ENCODE measurements around the gene ABLIM2. TPM values are rescaled to one million over a fixed set of nuclear protein-coding genes. Genes with fewer than 3 reads are reported as not detected.

Gene ABLIM2
- total RNA-seq, 5 donors from 2014 or later (not counting 1 experiment from before 2014, with no cell fraction given), result 2.6 to 7.0 (median 5.5) TPM

GRCh38 chr4:8070736-8071718 lies 87.6 kb downstream of the ABLIM2 start:
- Mint-ChIP-seq H3K4me1 (no peaks in the 10 kb centered on the region), H3K27ac (no peak overlapping the region), H3K9me3 (no peaks in the 10 kb centered on the region), H3K27me3 (peaks cover 4 to 8% of the 10 kb centered on the region in 2 donors), H3K4me3 (no peak overlapping the region), H3K36me3 (peaks cover 4% of the 10 kb centered on the region)
- H3K27me3 ChIP-seq (replicated peaks in 1 of 2; ENCODE audit: control insufficient read depth in 2 of 2, extremely low read depth in 1 of 2, insufficient read depth in 2 of 2, low read length in 1 of 2), result peaks cover 0 to 29% of the 10 kb centered on the region in 2 experiments
- no peaks in the 10 kb centered on the region for H3K4me1 ChIP-seq (ENCODE audit: control insufficient read depth in 1 of 2, extremely low read depth in 1 of 2, insufficient read depth in 2 of 2, low read length in 2 of 2)
- ChIA-PET CTCF (no interaction called here), POLR2A (no interaction called here)
- H3K27ac ChIP-seq (ENCODE audit: low read length), result no peak overlapping the region
- H3K4me3 ChIP-seq (ENCODE audit: control insufficient read depth in 1 of 2, extremely low read depth in 1 of 2, low read length in 1 of 2), result no peak overlapping the region
- no peaks in the 10 kb centered on the region for H3K36me3 ChIP-seq (ENCODE audit: control insufficient read depth in 2 of 2, extremely low read depth in 1 of 2, insufficient read depth in 1 of 2, low read length in 1 of 2)
- H3K9me3 ChIP-seq, result no peaks in the 10 kb centered on the region
- ATAC-seq (replicated peaks in 1 of 4), result no peak
- 75% methylated on average over 15 of the region's 30 CpGs for WGBS (ENCODE audit: insufficient coverage)
- no peak for DNase-seq

- Histone ChIP-seq H3K4me1 (ENCODE audit: control insufficient read depth in 1 of 2, extremely low read depth in 1 of 2, insufficient read depth in 2 of 2, low read length in 2 of 2) (no peaks in the 10 kb centered on the region), H3K27me3 (replicated peaks in 1 of 2; ENCODE audit: control insufficient read depth in 2 of 2, extremely low read depth in 1 of 2, insufficient read depth in 2 of 2, low read length in 1 of 2) (peaks cover 0 to 29% of the 10 kb centered on the region in 2 experiments), H3K36me3 (ENCODE audit: control insufficient read depth in 2 of 2, extremely low read depth in 1 of 2, insufficient read depth in 1 of 2, low read length in 1 of 2) (no peaks in the 10 kb centered on the region), H3K4me3 (ENCODE audit: control insufficient read depth in 1 of 2, extremely low read depth in 1 of 2, low read length in 1 of 2) (no peak overlapping the region), H3K27ac (ENCODE audit: low read length) (no peak overlapping the region), H3K9me3 (no peaks in the 10 kb centered on the region)
- DNase-seq (no peak), ATAC-seq (replicated peaks in 1 of 4) (no peak)
- ChIA-PET CTCF (no interaction called here), POLR2A (no interaction called here)
- no peaks in the 10 kb centered on the region for H3K4me1 Mint-ChIP-seq
- WGBS (ENCODE audit: insufficient coverage), result 83% methylated on average over 23 of the region's 27 CpGs
- H3K27me3 Mint-ChIP-seq, result peaks cover 4 to 8% of the 10 kb centered on the region in 2 donors
- no peak overlapping the region for H3K4me3 Mint-ChIP-seq
- peaks cover 9 to 11% (median 10%) of the 10 kb centered on the region in 3 donors for H3K9me3 Mint-ChIP-seq
- no peak overlapping the region for H3K27ac Mint-ChIP-seq
- peaks cover 11% of the 10 kb centered on the region for H3K36me3 Mint-ChIP-seq
These were observed 89.4 kb downstream of the ABLIM2 start for GRCh38 chr4:8069102-8069752.

- H3K27ac ChIP-seq (ENCODE audit: low read length), result no peak overlapping the region
- Mint-ChIP-seq H3K27ac (no peak overlapping the region), H3K9me3 (peaks cover 9 to 21% (median 19%) of the 10 kb centered on the region in 3 donors), H3K27me3 (peaks cover 4 to 8% of the 10 kb centered on the region in 2 donors), H3K4me1 (no peaks in the 10 kb centered on the region), H3K36me3 (peaks cover 20% of the 10 kb centered on the region), H3K4me3 (no peak overlapping the region)
- no peak for ATAC-seq (replicated peaks in 1 of 4)
- H3K27me3 ChIP-seq (replicated peaks in 1 of 2; ENCODE audit: control insufficient read depth in 2 of 2, extremely low read depth in 1 of 2, insufficient read depth in 2 of 2, low read length in 1 of 2), result peaks cover 0 to 29% of the 10 kb centered on the region in 2 experiments
- POLR2A ChIA-PET, result no interaction called here
- CTCF ChIA-PET, result no interaction called here
- DNase-seq, result no peak
- H3K4me3 ChIP-seq (ENCODE audit: control insufficient read depth in 1 of 2, extremely low read depth in 1 of 2, low read length in 1 of 2), result no peak overlapping the region
- no peaks in the 10 kb centered on the region for H3K9me3 ChIP-seq
- 76% methylated on average over 27 of the region's 28 CpGs for WGBS (ENCODE audit: insufficient coverage)
- no peaks in the 10 kb centered on the region for H3K4me1 ChIP-seq (ENCODE audit: control insufficient read depth in 1 of 2, extremely low read depth in 1 of 2, insufficient read depth in 2 of 2, low read length in 2 of 2)
- H3K36me3 ChIP-seq (ENCODE audit: control insufficient read depth in 2 of 2, extremely low read depth in 1 of 2, insufficient read depth in 1 of 2, low read length in 1 of 2), result no peaks in the 10 kb centered on the region
These were observed 90.4 kb downstream of the ABLIM2 start for GRCh38 chr4:8067945-8068896.

- Mint-ChIP-seq H3K27ac (no peak overlapping the region), H3K27me3 (peaks cover 0 to under 1% of the 10 kb centered on the region in 2 donors), H3K9me3 (peaks cover 9 to 22% (median 20%) of the 10 kb centered on the region in 3 donors), H3K4me3 (no peak overlapping the region), H3K4me1 (no peaks in the 10 kb centered on the region), H3K36me3 (peaks cover 21% of the 10 kb centered on the region)
- Histone ChIP-seq H3K27me3 (replicated peaks in 1 of 2; ENCODE audit: control insufficient read depth in 2 of 2, extremely low read depth in 1 of 2, insufficient read depth in 2 of 2, low read length in 1 of 2) (peaks cover 0 to 23% of the 10 kb centered on the region in 2 experiments), H3K4me1 (ENCODE audit: control insufficient read depth in 1 of 2, extremely low read depth in 1 of 2, insufficient read depth in 2 of 2, low read length in 2 of 2) (no peaks in the 10 kb centered on the region), H3K4me3 (ENCODE audit: control insufficient read depth in 1 of 2, extremely low read depth in 1 of 2, low read length in 1 of 2) (no peak overlapping the region), H3K27ac (ENCODE audit: low read length) (no peak overlapping the region), H3K36me3 (ENCODE audit: control insufficient read depth in 2 of 2, extremely low read depth in 1 of 2, insufficient read depth in 1 of 2, low read length in 1 of 2) (no peaks in the 10 kb centered on the region), H3K9me3 (no peaks in the 10 kb centered on the region)
- no peak for DNase-seq
- no peak for ATAC-seq (replicated peaks in 1 of 4)
- CTCF ChIA-PET, result no interaction called here
- POLR2A ChIA-PET, result no interaction called here
- WGBS (ENCODE audit: insufficient coverage), result 76% methylated on average over 11 of the region's 20 CpGs
These were observed 91.2 kb downstream of the ABLIM2 start for GRCh38 chr4:8067274-8067936.

GRCh38 chr4:8066336-8066931 lies 92.2 kb downstream of the ABLIM2 start:
- no peaks in the 10 kb centered on the region for H3K27me3 Mint-ChIP-seq
- no peak for DNase-seq
- H3K36me3 ChIP-seq (ENCODE audit: control insufficient read depth in 2 of 2, extremely low read depth in 1 of 2, insufficient read depth in 1 of 2, low read length in 1 of 2), result no peaks in the 10 kb centered on the region

More at GRCh38 chr4:8066336-8066931, 92.2 kb downstream of the ABLIM2 start:
- Mint-ChIP-seq H3K36me3 (peaks cover 21% of the 10 kb centered on the region), H3K27ac (no peak overlapping the region), H3K4me3 (no peak overlapping the region), H3K9me3 (peaks cover 9 to 22% (median 20%) of the 10 kb centered on the region in 3 donors), H3K4me1 (no peaks in the 10 kb centered on the region)
- WGBS (ENCODE audit: insufficient coverage), result 90% methylated on average over 7 of the region's 13 CpGs
- Histone ChIP-seq H3K4me3 (ENCODE audit: control insufficient read depth in 1 of 2, extremely low read depth in 1 of 2, low read length in 1 of 2) (no peak overlapping the region), H3K27ac (ENCODE audit: low read length) (no peak overlapping the region), H3K9me3 (no peaks in the 10 kb centered on the region), H3K4me1 (ENCODE audit: control insufficient read depth in 1 of 2, extremely low read depth in 1 of 2, insufficient read depth in 2 of 2, low read length in 2 of 2) (no peaks in the 10 kb centered on the region), H3K27me3 (replicated peaks in 1 of 2; ENCODE audit: control insufficient read depth in 2 of 2, extremely low read depth in 1 of 2, insufficient read depth in 2 of 2, low read length in 1 of 2) (peaks cover 0 to 14% of the 10 kb centered on the region in 2 experiments)
- POLR2A ChIA-PET, result no interaction called here
- ATAC-seq (replicated peaks in 1 of 4), result no peak
- CTCF ChIA-PET, result no interaction called here
